OCI-LY7 (cell line): Measurements from ENCODE around the gene CHST9. TPM values are rescaled to one million over a fixed set of nuclear protein-coding genes. Genes with fewer than 3 reads are reported as not detected.
A peak's percentile ranks its signal among the peaks of the same experiment; 100 is the strongest.

Source experiments
- BruUV-seq: library from RNA; stranded (reverse); fragments of 400-500 nt; replicated peaks from 2 replicates; lab custom pipeline; 2021; lab: Mats Ljungman, UMichigan
- CTCF ChIA-PET: fragments of 300-600 bp; sonication (Branson Sonifier 250); formaldehyde crosslinking; loops from one replicate; lab custom pipeline; 2022; ENCODE audit warnings: antibody characterized with exemption; ENCODE audit not compliant: unreplicated experiment; lab: Charles Lee
- POLR2A ChIA-PET: fragments of 300-600 bp; sonication (Branson Sonifier 250); formaldehyde crosslinking; loops from one replicate; lab custom pipeline; 2022; ENCODE audit warnings: antibody characterized with exemption; lab: Charles Lee
- DNase-seq: peaks from one replicate; pipeline ENCODE4 v3.0.0-alpha.2; 2015; ENCODE audit warnings: low spot score
- H2AFZ ChIP-seq: fragments of 200-600 bp; sonication (generic), shearing (Covaris generic); 2 replicates; pipeline ENCODE4 v1.6.1; 2014; ENCODE audit warnings: mild to moderate bottlenecking, antibody characterized with exemption, low read length, moderate library complexity
- H3K27ac ChIP-seq: fragments of 200-600 bp; sonication (generic); 2 replicates; pipeline ENCODE4 v1.5.1; 2014; ENCODE audit warnings: mixed run types, low read depth, mild to moderate bottlenecking, moderate library complexity, low read length, inconsistent platforms; ENCODE audit not compliant: poor library complexity, severe bottlenecking
- H3K36me3 ChIP-seq: fragments of 200-600 bp; sonication (generic); 2 replicates; pipeline ENCODE4 v1.6.1; 2014; ENCODE audit warnings: mild to moderate bottlenecking, antibody characterized with exemption, low read length, moderate library complexity, mixed read lengths; ENCODE audit not compliant: insufficient read depth
- H3K4me1 ChIP-seq: fragments of 200-600 bp; sonication (generic); 2 replicates; pipeline ENCODE4 v1.5.1; 2014; ENCODE audit warnings: mild to moderate bottlenecking, low read length; ENCODE audit not compliant: insufficient read depth, poor library complexity, severe bottlenecking
- H3K4me2 ChIP-seq: fragments of 200-600 bp; sonication (generic); 2 replicates; pipeline ENCODE4 v1.6.1; 2014; ENCODE audit warnings: mild to moderate bottlenecking, low read length
- H3K4me3 ChIP-seq: fragments of 200-600 bp; sonication (generic); 2 replicates; pipeline ENCODE4 v1.5.1; 2014; ENCODE audit warnings: mild to moderate bottlenecking, low read depth, low read length; ENCODE audit not compliant: poor library complexity, severe bottlenecking
- H3K79me2 ChIP-seq: fragments of 200-600 bp; sonication (generic); 2 replicates; pipeline ENCODE4 v1.6.1; 2016; ENCODE audit warnings: low read depth, mild to moderate bottlenecking, low read length, moderate library complexity, mixed read lengths; ENCODE audit not compliant: insufficient read depth
- H3K9me2 ChIP-seq: fragments of 200-600 bp; sonication (generic); 2 replicates; pipeline ENCODE4 v1.6.1; 2016; ENCODE audit warnings: mild to moderate bottlenecking, low read length, mixed read lengths; ENCODE audit not compliant: insufficient read depth
- H3K9me3 ChIP-seq: fragments of 200-600 bp; sonication (generic); 2 replicates; pipeline ENCODE4 v1.6.1; 2014; ENCODE audit warnings: mild to moderate bottlenecking, mixed run types, low read length, mixed read lengths
- H4K20me1 ChIP-seq: fragments of 200-600 bp; sonication (generic); 2 replicates; pipeline ENCODE4 v1.6.1; 2014; ENCODE audit warnings: mild to moderate bottlenecking, antibody characterized with exemption, low read length, moderate library complexity, mixed read lengths; ENCODE audit not compliant: insufficient read depth
- EZH2phosphoT487 ChIP-seq: fragments of 200-600 bp; sonication (generic); IDR thresholded peaks from 2 replicates; pipeline ENCODE4 v1.6.1; 2018; ENCODE audit warnings: low read depth, borderline replicate concordance, mild to moderate bottlenecking, mixed run types, antibody characterized with exemption, low read length, moderate library complexity, mixed read lengths
- intact Hi-C: fragments of 100-400 bp; cut with micrococcal nuclease; formaldehyde crosslinking; loops from one replicate; pipeline ENCODE4 v1.10.0; 2022; ENCODE audit not compliant: unreplicated experiment
- total RNA-seq, 2 experiments: library from RNA; depleted of rRNA in 1 of 2; stranded (reverse); fragments of >200 nt in 1 of 2; shearing (Covaris generic) in 1 of 2; gene quantifications; 2 replicates each; pipeline ENCODE4 v1.2.3, GENCODE V29; 2014 to 2022
- TF ChIP-seq, protein P1 (sequence below): fragments of 200-600 bp; sonication (generic); conservative IDR thresholded peaks from 2 replicates; pipeline ENCODE4 v1.5.1; 2014; ENCODE audit warnings: mild to moderate bottlenecking, antibody characterized with exemption, low read length, moderate library complexity, mixed read lengths

Gene CHST9
- total RNA-seq, 2 experiments from 2014 or later: not detected

GRCh38 chr18:27017901-27018500 lies 167.1 kb downstream of the CHST9 start:
- Histone ChIP-seq H3K4me3 (no peak overlapping the region), H3K36me3 (no peaks in the 10 kb centered on the region), H3K9me3 (no peaks in the 10 kb centered on the region), H3K4me1 (no peaks in the 10 kb centered on the region), H3K79me2 (no peaks in the 10 kb centered on the region), H3K9me2 (no peaks in the 10 kb centered on the region), H3K4me2 (no peak overlapping the region), H4K20me1 (no peaks in the 10 kb centered on the region), H3K27ac (no peak overlapping the region), H2AFZ (no peak overlapping the region)
- TF ChIP-seq EZH2phosphoT487: no peak
- TF ChIP-seq, protein P1, sequence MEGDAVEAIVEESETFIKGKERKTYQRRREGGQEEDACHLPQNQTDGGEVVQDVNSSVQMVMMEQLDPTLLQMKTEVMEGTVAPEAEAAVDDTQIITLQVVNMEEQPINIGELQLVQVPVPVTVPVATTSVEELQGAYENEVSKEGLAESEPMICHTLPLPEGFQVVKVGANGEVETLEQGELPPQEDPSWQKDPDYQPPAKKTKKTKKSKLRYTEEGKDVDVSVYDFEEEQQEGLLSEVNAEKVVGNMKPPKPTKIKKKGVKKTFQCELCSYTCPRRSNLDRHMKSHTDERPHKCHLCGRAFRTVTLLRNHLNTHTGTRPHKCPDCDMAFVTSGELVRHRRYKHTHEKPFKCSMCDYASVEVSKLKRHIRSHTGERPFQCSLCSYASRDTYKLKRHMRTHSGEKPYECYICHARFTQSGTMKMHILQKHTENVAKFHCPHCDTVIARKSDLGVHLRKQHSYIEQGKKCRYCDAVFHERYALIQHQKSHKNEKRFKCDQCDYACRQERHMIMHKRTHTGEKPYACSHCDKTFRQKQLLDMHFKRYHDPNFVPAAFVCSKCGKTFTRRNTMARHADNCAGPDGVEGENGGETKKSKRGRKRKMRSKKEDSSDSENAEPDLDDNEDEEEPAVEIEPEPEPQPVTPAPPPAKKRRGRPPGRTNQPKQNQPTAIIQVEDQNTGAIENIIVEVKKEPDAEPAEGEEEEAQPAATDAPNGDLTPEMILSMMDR: peak; percentile 82
- intact Hi-C loops: loop anchor here (5.0 kb wide), 1 partner anchor 579 kb away; no protein-coding TSS in a partner anchor
- ChIA-PET POLR2A (no interaction called here), CTCF (no interaction called here)
- peak; percentile 13 for DNase-seq
- no TSS peak for BruUV-seq

GRCh38 chr18:27014841-27015240 lies 170.3 kb downstream of the CHST9 start:
- Histone ChIP-seq H3K9me2 (no peaks in the 10 kb centered on the region), H3K4me2 (no peak overlapping the region), H3K79me2 (no peaks in the 10 kb centered on the region), H2AFZ (no peak overlapping the region), H3K4me3 (no peak overlapping the region), H4K20me1 (no peaks in the 10 kb centered on the region), H3K36me3 (no peaks in the 10 kb centered on the region), H3K27ac (no peak overlapping the region), H3K4me1 (no peaks in the 10 kb centered on the region), H3K9me3 (no peaks in the 10 kb centered on the region)
- BruUV-seq: no TSS peak
- no peak for DNase-seq
- TF ChIP-seq, protein P1: no peak
- no peak for TF ChIP-seq EZH2phosphoT487
- intact Hi-C loops: loop anchor here (5.0 kb wide), 1 partner anchor 582 kb away; no protein-coding TSS in a partner anchor
- CTCF ChIA-PET: no interaction called here
- POLR2A ChIA-PET: interaction anchor here (0.7 kb wide), 1 partner anchor 216 kb away, joined by 3 read pairs; no protein-coding TSS in a partner anchor

- intact Hi-C loops: no loop called here
- POLR2A ChIA-PET: interaction anchor here (0.9 kb wide), 1 partner anchor 12 kb away, joined by 3 read pairs; no protein-coding TSS in a partner anchor
- H3K9me2 ChIP-seq: no peaks in the 10 kb centered on the region
- no peaks in the 10 kb centered on the region for H3K36me3 ChIP-seq
- H3K4me3 ChIP-seq: no peak overlapping the region
- no peak overlapping the region for H2AFZ ChIP-seq
- TF ChIP-seq, protein P1: no peak
- H3K27ac ChIP-seq: no peak overlapping the region
- no peaks in the 10 kb centered on the region for H3K9me3 ChIP-seq
- BruUV-seq: no TSS peak
- no peaks in the 10 kb centered on the region for H3K4me1 ChIP-seq
- H4K20me1 ChIP-seq: no peaks in the 10 kb centered on the region
- CTCF ChIA-PET: no interaction called here
- H3K79me2 ChIP-seq: no peaks in the 10 kb centered on the region
- DNase-seq: no peak
- H3K4me2 ChIP-seq: no peak overlapping the region
Observed at GRCh38 chr18:27010784-27011183, 174.3 kb downstream of the CHST9 start.
